ENCODE results near the gene SESN1. TPM values are rescaled to one million over a fixed set of nuclear protein-coding genes. Genes with fewer than 3 reads are reported as not detected.

SESN1 gene
- total RNA-seq, 1 experiment from 2014 or later = 17.5 TPM

DNA sequence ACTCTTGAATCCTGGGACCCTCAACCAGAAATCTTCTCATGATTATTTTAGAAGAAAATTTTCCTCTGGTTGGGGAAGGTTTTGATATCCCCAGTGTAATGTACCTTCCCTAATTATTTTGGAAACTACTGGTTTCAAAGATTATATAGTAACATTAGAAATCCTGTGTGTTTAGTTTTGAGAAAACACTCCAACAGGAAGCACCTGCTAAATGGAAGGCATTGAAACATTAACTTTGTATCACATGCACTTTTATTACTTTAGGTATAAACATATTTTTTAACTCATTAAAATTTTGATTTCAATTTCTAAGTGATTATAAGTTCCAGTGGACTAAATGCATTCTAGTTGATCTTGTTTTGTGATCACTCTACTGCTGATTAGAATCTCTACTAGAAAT lies 109.3 kb downstream of the SESN1 start:
- TF ChIP-seq CTCF (conservative IDR thresholded peaks at IDR 0.05) = no peak
- no peak overlapping the region for H3K4me3 Mint-ChIP-seq
- no peak overlapping the region for H2BK12ac ChIP-seq (ENCODE audit: insufficient read length, low read depth, low read length)

More for the DNA sequence above, 109.3 kb downstream of the SESN1 start:
- Histone ChIP-seq H2BK5ac (ENCODE audit: insufficient read length, low read length) (no peak overlapping the region), H2BK15ac (ENCODE audit: low read depth, low read length) (no peak overlapping the region), H3K9ac (ENCODE audit: extremely low read depth, insufficient read length, low read length) (no peak overlapping the region), H4K20me1 (ENCODE audit: control insufficient read depth, insufficient read depth, insufficient read length) (no peaks in the 10 kb centered on the region), H2AFZ (ENCODE audit: low read length) (no peak overlapping the region), H3K14ac (ENCODE audit: insufficient read depth, low read length) (no peak overlapping the region), H4K5ac (ENCODE audit: insufficient read length, low read depth, low read length) (no peak overlapping the region), H3K9me3 (ENCODE audit: control insufficient read depth, low read depth, low read length) (no peaks in the 10 kb centered on the region), H3K4me1 (ENCODE audit: insufficient read depth, low read length) (no peaks in the 10 kb centered on the region), H2AK5ac (ENCODE audit: insufficient read length, low read length) (no peak overlapping the region), H3K4me2 (ENCODE audit: insufficient read depth, insufficient read length, low read length) (no peak overlapping the region), H3K4ac (ENCODE audit: low read depth, low read length) (no peak overlapping the region), H3K56ac (ENCODE audit: insufficient read length, low read depth, low read length) (no peak overlapping the region), H3K18ac (ENCODE audit: insufficient read length, low read depth, low read length) (no peak overlapping the region), H3K27me3 (ENCODE audit: insufficient read depth, low read length) (no peaks in the 10 kb centered on the region), H3T11ph (ENCODE audit: low read length) (no peak overlapping the region), H3K79me2 (ENCODE audit: insufficient read depth, low read length) (no peaks in the 10 kb centered on the region), H3K23me2 (ENCODE audit: insufficient read length, low read depth, low read length, poor library complexity, severe bottlenecking) (no peaks in the 10 kb centered on the region), H3K23ac (ENCODE audit: insufficient read length, low read depth, low read length) (no peak overlapping the region), H3K27ac (ENCODE audit: insufficient read length, low read depth, low read length) (no peak overlapping the region), H4K8ac (replicated peaks; ENCODE audit: insufficient read length, low read depth, low read length) (no peak overlapping the region), H2BK120ac (ENCODE audit: low read depth, low read length, poor library complexity, severe bottlenecking) (no peak overlapping the region), H4K91ac (ENCODE audit: insufficient read length, low read depth, low read length) (no peak overlapping the region), H3K79me1 (ENCODE audit: insufficient read depth, low read depth, low read length, poor library complexity, severe bottlenecking) (no peaks in the 10 kb centered on the region), H2BK20ac (ENCODE audit: low read depth, low read length, poor library complexity, severe bottlenecking) (no peak overlapping the region)
- Mint-ChIP-seq H3K36me3 (ENCODE audit: insufficient read depth in 1 of 3, low read depth in 3 of 3) (peaks cover 0 to 22% (median 7%) of the 10 kb centered on the region in 3 experiments; a peak in 5 of 7 replicates), H3K9me3 (peaks cover 2 to 3% of the 10 kb centered on the region in 2 experiments; a peak in 2 of 5 replicates), H3K4me1 (no peaks in the 10 kb centered on the region), H3K27me3 (ENCODE audit: low read depth) (no peaks in the 10 kb centered on the region), H3K27ac (no peak overlapping the region)
- no peak for DNase-seq

Data from H9 (cell line).